Liver (tissue), 9 donors: ENCODE results near the gene GRIN1. TPM values are rescaled to one million over a fixed set of nuclear protein-coding genes. Genes with fewer than 3 reads are reported as not detected.
A peak's percentile ranks its signal among the peaks of the same experiment; 100 is the strongest.

Experiments used
- DNase-seq: peaks from one replicate; pipeline ENCODE4 v3.0.0-alpha.2; 2017; ENCODE audit warnings: low spot score
- H3K27ac ChIP-seq, 2 donors: one replicate each; pipeline ENCODE4 v1.7.0; 2013; ENCODE audit warnings: inconsistent platforms in 2 of 2, low read length in 2 of 2, control low read depth in 1 of 2, low read depth in 1 of 2, mild to moderate bottlenecking in 1 of 2
- H3K27me3 ChIP-seq, 4 donors: one replicate each; pipeline versions ENCODE4 v1.6.1 to v1.7.0; 2013; ENCODE audit warnings: low read length in 3 of 4, inconsistent platforms in 1 of 4, mild to moderate bottlenecking in 1 of 4, moderate library complexity in 1 of 4; ENCODE audit not compliant: control insufficient read depth in 4 of 4, insufficient read depth in 4 of 4
- H3K36me3 ChIP-seq, 4 donors: one replicate each; pipeline versions ENCODE4 v1.6.1 to v1.7.0; 2013; ENCODE audit warnings: low read length in 3 of 4, mild to moderate bottlenecking in 3 of 4, low read depth in 1 of 4, moderate library complexity in 1 of 4; ENCODE audit not compliant: control insufficient read depth in 4 of 4, insufficient read depth in 3 of 4
- H3K4me1 ChIP-seq, 4 donors: one replicate each; pipeline versions ENCODE4 v1.6.1 to v1.7.0; 2013; ENCODE audit warnings: low read length in 3 of 4, mild to moderate bottlenecking in 3 of 4, moderate library complexity in 1 of 4; ENCODE audit not compliant: control insufficient read depth in 4 of 4, insufficient read depth in 4 of 4
- H3K4me3 ChIP-seq, 3 donors: one replicate each; pipeline versions ENCODE4 v1.6.1 to v1.7.0; 2013; ENCODE audit warnings: low read length in 3 of 3, control low read depth in 1 of 3, low read depth in 1 of 3, mild to moderate bottlenecking in 1 of 3
- H3K9ac ChIP-seq, 2 donors: one replicate each; pipeline ENCODE4 v1.7.0; 2013; ENCODE audit warnings: low read length in 2 of 2, mild to moderate bottlenecking in 2 of 2, moderate library complexity in 2 of 2, control low read depth in 1 of 2, low read depth in 1 of 2
- H3K9me3 ChIP-seq, 4 donors: one replicate each; pipeline versions ENCODE4 v1.6.1 to v1.7.0; 2013; ENCODE audit warnings: low read length in 3 of 4; ENCODE audit not compliant: control insufficient read depth in 4 of 4
- FOXA2 ChIP-seq: IDR thresholded peaks from 2 replicates; pipeline ENCODE4 v1.6.1; 2016; ENCODE audit warnings: antibody characterized with exemption
- GABPA ChIP-seq, 2 donors: IDR thresholded peaks in 1 of 2; conservative IDR thresholded peaks in 1 of 2; 2 replicates each; pipeline ENCODE4 v1.6.1; 2016; ENCODE audit warnings: antibody characterized with exemption in 2 of 2, mild to moderate bottlenecking in 1 of 2, moderate library complexity in 1 of 2
- HNF4A ChIP-seq, 2 donors: conservative IDR thresholded peaks; 2 replicates each; pipeline ENCODE4 v1.6.1; 2016; ENCODE audit warnings: antibody characterized with exemption in 2 of 2, mild to moderate bottlenecking in 2 of 2
- JUND ChIP-seq, 2 donors: IDR thresholded peaks; 2 replicates each; pipeline ENCODE4 v1.6.1; 2016; ENCODE audit warnings: antibody characterized with exemption in 2 of 2
- RAD21 ChIP-seq, 2 donors: IDR thresholded peaks; 2 replicates each; pipeline ENCODE4 v1.6.1; 2016; ENCODE audit warnings: antibody characterized with exemption in 2 of 2, mild to moderate bottlenecking in 2 of 2
- SP1 ChIP-seq: IDR thresholded peaks from 2 replicates; pipeline ENCODE4 v1.6.1; 2018; ENCODE audit warnings: antibody characterized with exemption, mild to moderate bottlenecking
- WGBS: extraction: QIAGEN DNeasy Blood & Tissue Kit; methylation state at CpG from one replicate; pipeline ENCODE4 v1.1.7; 2013; 5-methylcytosine and 5-hydroxymethylcytosine counted together
- polyA plus RNA-seq, 2 donors: library from polyadenylated mRNA; stranded (reverse) in 1 of 2; unstranded in 1 of 2; fragments of 200-250 nt in 1 of 2; fragments of >200 nt in 1 of 2; fragmentation: Nextera tagmentation in 1 of 2; extraction: Ambion mirVana in 1 of 2; gene quantifications; one replicate each; pipeline versions ENCODE4 v1.2.1 to v1.2.3, GENCODE V29; 2013 to 2015
- total RNA-seq, 2 donors: library from RNA; depleted of rRNA; stranded (reverse); fragments of >200 nt; gene quantifications; one replicate each; pipeline ENCODE4 v1.2.3, GENCODE V29; 2014
- TF ChIP-seq, protein P1 (sequence below): fragments of 150-350 bp; IDR thresholded peaks from 2 replicates; pipeline ENCODE4 v1.5.1; 2017; ENCODE audit warnings: improper control_type of control experiment, low read depth, low read length; ENCODE audit not compliant: missing input control
- TF ChIP-seq, protein P2 (sequence below): IDR thresholded peaks from 2 replicates; pipeline ENCODE4 v1.6.1; 2016; ENCODE audit warnings: antibody characterized with exemption, mild to moderate bottlenecking
- donor health status: healthy.
- donor health status: healthy.
- donor health status: healthy.
- donor health status: healthy.
- donor health status: healthy.

The GRIN1 gene
- total and polyA plus RNA-seq, 4 donors = 0.05 TPM; not detected in 3

DNA sequence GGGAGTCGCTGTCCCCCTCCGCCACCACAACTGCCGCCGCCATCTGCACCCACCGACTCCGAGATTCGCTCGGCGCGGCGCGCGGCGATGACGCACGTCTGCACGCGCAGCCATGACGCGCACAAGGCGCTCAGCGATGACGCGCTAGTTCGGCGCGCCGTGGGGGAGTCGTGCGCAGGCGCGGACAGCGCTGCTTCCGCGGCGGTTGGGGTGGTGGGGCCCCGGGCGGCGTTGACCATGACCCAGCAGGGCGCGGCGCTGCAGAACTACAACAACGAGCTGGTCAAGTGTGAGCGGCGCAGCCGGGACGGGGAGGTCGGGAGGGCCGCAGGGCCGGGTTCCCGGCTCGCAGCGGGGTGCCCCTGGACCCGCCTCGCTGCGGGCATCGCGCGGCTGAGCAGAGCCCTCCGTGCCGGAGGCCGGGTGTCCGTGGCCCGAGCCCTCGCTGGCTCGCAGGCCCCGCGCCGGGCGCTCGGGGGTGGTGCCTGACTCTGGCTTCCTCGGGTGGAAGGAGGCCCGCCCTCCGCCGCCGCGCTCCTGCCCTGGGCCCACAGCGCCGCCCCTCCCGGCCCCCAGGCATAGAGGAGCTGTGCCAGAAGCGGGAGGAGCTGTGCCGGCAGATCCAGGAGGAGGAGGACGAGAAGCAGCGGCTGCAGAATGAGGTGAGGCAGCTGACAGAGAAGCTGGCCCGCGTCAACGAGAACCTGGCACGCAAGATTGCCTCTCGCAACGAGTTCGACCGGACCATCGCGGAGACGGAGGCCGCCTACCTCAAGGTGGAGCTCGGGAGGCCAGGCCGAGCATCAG, 49.7 kb downstream of the GRIN1 start, which contains the start of the genes ANAPC2 and SSNA1 (continued):
- TF ChIP-seq, protein P1, sequence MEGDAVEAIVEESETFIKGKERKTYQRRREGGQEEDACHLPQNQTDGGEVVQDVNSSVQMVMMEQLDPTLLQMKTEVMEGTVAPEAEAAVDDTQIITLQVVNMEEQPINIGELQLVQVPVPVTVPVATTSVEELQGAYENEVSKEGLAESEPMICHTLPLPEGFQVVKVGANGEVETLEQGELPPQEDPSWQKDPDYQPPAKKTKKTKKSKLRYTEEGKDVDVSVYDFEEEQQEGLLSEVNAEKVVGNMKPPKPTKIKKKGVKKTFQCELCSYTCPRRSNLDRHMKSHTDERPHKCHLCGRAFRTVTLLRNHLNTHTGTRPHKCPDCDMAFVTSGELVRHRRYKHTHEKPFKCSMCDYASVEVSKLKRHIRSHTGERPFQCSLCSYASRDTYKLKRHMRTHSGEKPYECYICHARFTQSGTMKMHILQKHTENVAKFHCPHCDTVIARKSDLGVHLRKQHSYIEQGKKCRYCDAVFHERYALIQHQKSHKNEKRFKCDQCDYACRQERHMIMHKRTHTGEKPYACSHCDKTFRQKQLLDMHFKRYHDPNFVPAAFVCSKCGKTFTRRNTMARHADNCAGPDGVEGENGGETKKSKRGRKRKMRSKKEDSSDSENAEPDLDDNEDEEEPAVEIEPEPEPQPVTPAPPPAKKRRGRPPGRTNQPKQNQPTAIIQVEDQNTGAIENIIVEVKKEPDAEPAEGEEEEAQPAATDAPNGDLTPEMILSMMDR = peak; percentile 12
- TF ChIP-seq GABPA (IDR thresholded peaks at IDR 0.05 in 1 of 2, conservative IDR thresholded peaks at IDR 0.05 in 1 of 2) = peak in 1 of 2 donors; percentile 87
- no peak for TF ChIP-seq HNF4A (conservative IDR thresholded peaks at IDR 0.05)
- TF ChIP-seq FOXA2 = no peak

DNA sequence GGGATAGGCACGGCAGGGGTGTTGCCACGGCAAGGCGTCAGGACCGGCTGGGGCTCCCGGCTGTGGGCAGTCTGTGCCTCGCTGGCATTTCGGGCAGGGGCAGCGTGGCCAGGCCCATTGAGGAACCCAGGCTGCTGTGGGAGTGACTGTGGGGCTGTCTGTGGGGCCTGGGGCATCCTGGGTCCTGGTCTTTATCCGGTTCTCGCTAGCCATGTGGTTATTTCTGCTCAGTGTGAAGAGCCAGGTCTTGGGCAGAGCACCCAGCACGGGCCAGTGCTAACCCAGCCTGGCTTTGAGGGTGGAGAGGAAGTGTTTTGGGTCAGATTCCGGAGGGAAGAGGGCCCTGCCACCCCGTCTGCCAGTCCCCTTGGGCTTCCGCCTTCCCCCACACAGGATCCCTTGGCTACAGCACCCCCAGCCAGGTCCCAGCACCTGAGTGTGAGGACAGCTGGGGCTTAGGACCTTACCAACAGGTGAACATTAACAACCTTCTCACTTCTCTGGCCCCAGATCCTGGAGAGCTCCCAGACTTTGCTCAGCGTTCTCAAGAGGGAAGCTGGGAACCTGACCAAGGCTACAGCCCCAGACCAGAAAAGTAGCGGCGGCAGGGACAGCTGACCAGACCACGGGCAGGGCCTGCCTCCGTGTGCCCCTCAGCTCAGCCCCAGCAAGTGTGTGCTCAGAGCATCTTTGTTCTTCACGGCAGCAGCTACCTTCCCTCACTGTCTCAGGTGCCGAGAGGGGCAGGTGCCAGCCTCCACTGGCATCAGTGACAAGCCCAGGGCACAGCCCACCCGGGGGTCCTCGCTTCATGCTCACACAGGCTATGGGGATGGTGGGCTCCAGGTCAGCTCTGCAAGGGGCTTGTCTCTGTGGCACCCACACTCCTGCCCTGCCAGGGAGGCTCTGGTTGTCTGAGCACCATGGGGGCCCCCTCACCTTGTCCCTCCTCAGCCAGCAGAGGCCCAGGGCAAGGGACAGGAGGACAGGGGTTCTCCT, 50.6 kb downstream of the GRIN1 start:
- peak overlapping the region; percentile 90 to 92 for H3K27ac ChIP-seq
- H3K4me1 ChIP-seq = peaks cover 24 to 59% (median 45%) of the 10 kb centered on the region in 4 donors
- TF ChIP-seq, protein P2, sequence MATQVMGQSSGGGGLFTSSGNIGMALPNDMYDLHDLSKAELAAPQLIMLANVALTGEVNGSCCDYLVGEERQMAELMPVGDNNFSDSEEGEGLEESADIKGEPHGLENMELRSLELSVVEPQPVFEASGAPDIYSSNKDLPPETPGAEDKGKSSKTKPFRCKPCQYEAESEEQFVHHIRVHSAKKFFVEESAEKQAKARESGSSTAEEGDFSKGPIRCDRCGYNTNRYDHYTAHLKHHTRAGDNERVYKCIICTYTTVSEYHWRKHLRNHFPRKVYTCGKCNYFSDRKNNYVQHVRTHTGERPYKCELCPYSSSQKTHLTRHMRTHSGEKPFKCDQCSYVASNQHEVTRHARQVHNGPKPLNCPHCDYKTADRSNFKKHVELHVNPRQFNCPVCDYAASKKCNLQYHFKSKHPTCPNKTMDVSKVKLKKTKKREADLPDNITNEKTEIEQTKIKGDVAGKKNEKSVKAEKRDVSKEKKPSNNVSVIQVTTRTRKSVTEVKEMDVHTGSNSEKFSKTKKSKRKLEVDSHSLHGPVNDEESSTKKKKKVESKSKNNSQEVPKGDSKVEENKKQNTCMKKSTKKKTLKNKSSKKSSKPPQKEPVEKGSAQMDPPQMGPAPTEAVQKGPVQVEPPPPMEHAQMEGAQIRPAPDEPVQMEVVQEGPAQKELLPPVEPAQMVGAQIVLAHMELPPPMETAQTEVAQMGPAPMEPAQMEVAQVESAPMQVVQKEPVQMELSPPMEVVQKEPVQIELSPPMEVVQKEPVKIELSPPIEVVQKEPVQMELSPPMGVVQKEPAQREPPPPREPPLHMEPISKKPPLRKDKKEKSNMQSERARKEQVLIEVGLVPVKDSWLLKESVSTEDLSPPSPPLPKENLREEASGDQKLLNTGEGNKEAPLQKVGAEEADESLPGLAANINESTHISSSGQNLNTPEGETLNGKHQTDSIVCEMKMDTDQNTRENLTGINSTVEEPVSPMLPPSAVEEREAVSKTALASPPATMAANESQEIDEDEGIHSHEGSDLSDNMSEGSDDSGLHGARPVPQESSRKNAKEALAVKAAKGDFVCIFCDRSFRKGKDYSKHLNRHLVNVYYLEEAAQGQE = peak; percentile 80
- TF ChIP-seq JUND (IDR thresholded peaks at IDR 0.05) = no peak
- H3K27me3 ChIP-seq = no peaks in the 10 kb centered on the region
- 32% methylated on average over 23 of the region's 23 CpGs for WGBS
- H3K4me3 ChIP-seq = peak overlapping the region; percentile 74 to 92 (median 86)
- H3K9me3 ChIP-seq = no peaks in the 10 kb centered on the region
- H3K36me3 ChIP-seq = peaks cover 3 to 29% (median 6%) of the 10 kb centered on the region in 4 donors
- no peak for DNase-seq
- peak overlapping the region in 1 of 2 donors; percentile 34 for H3K9ac ChIP-seq

DNA sequence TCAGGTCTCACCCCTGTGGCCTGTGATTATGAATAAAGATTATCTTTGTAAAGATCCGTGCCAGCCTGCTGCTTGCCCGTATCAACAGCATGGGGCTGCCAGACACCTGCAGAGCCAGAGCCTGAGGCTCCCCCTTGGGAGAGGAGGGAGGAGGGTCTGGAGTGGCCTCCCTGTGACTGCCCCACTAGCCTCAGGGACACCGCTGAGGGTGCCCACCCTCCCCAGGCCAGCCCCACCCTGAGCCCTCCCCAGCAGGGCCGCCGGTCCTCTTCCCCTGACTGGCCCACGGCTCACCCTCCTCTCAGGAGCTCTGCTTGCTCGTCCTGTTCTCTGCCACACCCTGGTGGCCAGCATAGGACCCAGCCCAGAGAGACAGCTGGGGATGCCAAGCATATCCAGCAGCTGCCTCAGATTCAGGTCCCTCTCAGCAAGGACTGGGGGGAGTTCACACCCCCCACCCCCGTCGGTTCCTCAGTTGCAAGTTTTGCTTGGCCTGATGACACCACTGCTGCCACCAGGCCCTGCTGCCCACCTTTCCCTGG, 51.4 kb downstream of the GRIN1 start:
- H3K4me1 ChIP-seq = peaks cover 32 to 67% (median 53%) of the 10 kb centered on the region in 4 donors
- 77% methylated on average over 9 of the region's 9 CpGs for WGBS
- no peaks in the 10 kb centered on the region for H3K27me3 ChIP-seq
- no peak for DNase-seq
- TF ChIP-seq FOXA2 = no peak
- no peak for TF ChIP-seq SP1
- TF ChIP-seq RAD21 (IDR thresholded peaks at IDR 0.05) = peak in 1 of 2 donors; percentile 18
- no peak overlapping the region for H3K4me3 ChIP-seq
- H3K9me3 ChIP-seq = no peaks in the 10 kb centered on the region
- peaks cover 3 to 24% (median 6%) of the 10 kb centered on the region in 4 donors for H3K36me3 ChIP-seq
- no peak overlapping the region for H3K27ac ChIP-seq
- no peak overlapping the region for H3K9ac ChIP-seq
